ENCODE data around the gene COA6.

COA6 gene

DNA sequence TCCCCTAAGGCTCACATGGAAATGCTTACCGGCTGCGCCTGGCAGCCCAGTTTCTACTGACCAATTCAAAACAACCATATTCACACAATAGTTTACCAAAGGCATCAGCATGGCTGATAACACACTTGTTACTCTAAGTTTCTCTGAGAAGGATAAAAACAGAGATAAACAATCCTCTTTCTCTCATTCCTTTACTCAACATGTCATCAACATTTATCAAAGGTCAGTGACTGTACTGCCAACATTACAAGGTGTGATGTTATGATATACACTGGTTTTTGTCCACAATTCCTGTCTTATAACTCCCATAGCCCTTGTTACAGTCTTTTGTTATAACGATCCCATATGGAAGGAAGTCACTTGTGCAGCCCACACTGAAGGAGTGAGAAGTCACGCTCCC is 33.6 kb downstream of the COA6 start:
- TF ChIP-seq SIN3A (IDR thresholded peaks at IDR 0.05; ENCODE audit: borderline replicate concordance, insufficient read depth, low read length) (no peak), FOXP2 (optimal IDR thresholded peaks at IDR 0.05; ENCODE audit: borderline replicate concordance, extremely low read depth, extremely low read length, insufficient read depth) (no peak), TAF1 (IDR thresholded peaks at IDR 0.05; ENCODE audit: borderline replicate concordance, insufficient read depth, low read length) (no peak), POLR2AphosphoS5 (IDR thresholded peaks at IDR 0.05; ENCODE audit: low read depth, low read length) (no peak)
- TF ChIP-seq, protein P1, sequence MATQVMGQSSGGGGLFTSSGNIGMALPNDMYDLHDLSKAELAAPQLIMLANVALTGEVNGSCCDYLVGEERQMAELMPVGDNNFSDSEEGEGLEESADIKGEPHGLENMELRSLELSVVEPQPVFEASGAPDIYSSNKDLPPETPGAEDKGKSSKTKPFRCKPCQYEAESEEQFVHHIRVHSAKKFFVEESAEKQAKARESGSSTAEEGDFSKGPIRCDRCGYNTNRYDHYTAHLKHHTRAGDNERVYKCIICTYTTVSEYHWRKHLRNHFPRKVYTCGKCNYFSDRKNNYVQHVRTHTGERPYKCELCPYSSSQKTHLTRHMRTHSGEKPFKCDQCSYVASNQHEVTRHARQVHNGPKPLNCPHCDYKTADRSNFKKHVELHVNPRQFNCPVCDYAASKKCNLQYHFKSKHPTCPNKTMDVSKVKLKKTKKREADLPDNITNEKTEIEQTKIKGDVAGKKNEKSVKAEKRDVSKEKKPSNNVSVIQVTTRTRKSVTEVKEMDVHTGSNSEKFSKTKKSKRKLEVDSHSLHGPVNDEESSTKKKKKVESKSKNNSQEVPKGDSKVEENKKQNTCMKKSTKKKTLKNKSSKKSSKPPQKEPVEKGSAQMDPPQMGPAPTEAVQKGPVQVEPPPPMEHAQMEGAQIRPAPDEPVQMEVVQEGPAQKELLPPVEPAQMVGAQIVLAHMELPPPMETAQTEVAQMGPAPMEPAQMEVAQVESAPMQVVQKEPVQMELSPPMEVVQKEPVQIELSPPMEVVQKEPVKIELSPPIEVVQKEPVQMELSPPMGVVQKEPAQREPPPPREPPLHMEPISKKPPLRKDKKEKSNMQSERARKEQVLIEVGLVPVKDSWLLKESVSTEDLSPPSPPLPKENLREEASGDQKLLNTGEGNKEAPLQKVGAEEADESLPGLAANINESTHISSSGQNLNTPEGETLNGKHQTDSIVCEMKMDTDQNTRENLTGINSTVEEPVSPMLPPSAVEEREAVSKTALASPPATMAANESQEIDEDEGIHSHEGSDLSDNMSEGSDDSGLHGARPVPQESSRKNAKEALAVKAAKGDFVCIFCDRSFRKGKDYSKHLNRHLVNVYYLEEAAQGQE (IDR thresholded peaks at IDR 0.05; ENCODE audit: insufficient read depth in 1 of 2, low read depth in 2 of 2, low read length in 2 of 2): no peak

DNA sequence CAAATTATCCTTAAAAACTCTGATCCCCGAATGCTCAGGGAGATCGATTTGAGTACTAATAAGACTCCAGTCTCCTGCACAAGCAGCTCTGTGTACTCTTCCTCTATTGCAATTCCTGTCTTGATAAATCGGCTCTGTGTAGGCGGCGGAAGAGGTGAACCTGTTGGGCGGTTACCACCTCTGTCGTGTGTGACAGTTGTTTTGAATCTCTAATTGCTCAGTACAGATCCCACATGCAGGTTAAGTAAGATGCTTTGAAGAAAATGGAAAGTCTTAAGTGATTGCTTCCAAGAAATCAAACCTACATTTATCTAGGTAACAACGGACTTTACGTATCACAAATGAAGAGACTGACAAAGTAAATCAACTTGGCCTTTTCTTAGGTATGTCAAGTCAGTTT is 35.5 kb downstream of the COA6 start:
- TF ChIP-seq SIN3A (IDR thresholded peaks at IDR 0.05; ENCODE audit: borderline replicate concordance, insufficient read depth, low read length) (no peak), TAF1 (IDR thresholded peaks at IDR 0.05; ENCODE audit: borderline replicate concordance, insufficient read depth, low read length) (no peak), POLR2AphosphoS5 (IDR thresholded peaks at IDR 0.05; ENCODE audit: low read depth, low read length) (no peak), FOXP2 (optimal IDR thresholded peaks at IDR 0.05; ENCODE audit: borderline replicate concordance, extremely low read depth, extremely low read length, insufficient read depth) (no peak)
- TF ChIP-seq, protein P1 (IDR thresholded peaks at IDR 0.05; ENCODE audit: insufficient read depth in 1 of 2, low read depth in 2 of 2, low read length in 2 of 2): no peak

DNA sequence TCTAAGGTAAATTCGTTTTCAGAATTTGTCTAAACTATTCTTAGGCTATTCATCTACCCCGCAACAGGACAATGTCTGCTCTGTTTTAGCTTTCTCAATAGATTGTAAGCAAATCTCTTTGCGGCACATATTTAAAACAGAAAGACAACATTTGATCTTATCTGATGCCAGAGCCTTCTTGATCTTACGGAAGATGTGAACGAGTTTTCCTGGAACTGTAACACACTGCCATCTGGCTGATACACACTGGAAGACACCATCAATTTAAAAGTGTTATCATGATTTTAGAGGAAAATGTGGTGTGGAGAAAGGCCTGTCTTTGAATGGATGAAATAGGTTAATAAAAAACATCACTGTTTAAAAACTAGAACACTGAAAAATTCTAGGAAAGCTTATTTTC is 36.1 kb downstream of the COA6 start:
- no peak for TF ChIP-seq POLR2AphosphoS5 (IDR thresholded peaks at IDR 0.05; ENCODE audit: low read depth, low read length)
- TF ChIP-seq, protein P1 (IDR thresholded peaks at IDR 0.05; ENCODE audit: insufficient read depth in 1 of 2, low read depth in 2 of 2, low read length in 2 of 2): no peak
- no peak for TF ChIP-seq TAF1 (IDR thresholded peaks at IDR 0.05; ENCODE audit: borderline replicate concordance, insufficient read depth, low read length)
- TF ChIP-seq SIN3A (IDR thresholded peaks at IDR 0.05; ENCODE audit: borderline replicate concordance, insufficient read depth, low read length): no peak
- TF ChIP-seq FOXP2 (optimal IDR thresholded peaks at IDR 0.05; ENCODE audit: borderline replicate concordance, extremely low read depth, extremely low read length, insufficient read depth): no peak

DNA sequence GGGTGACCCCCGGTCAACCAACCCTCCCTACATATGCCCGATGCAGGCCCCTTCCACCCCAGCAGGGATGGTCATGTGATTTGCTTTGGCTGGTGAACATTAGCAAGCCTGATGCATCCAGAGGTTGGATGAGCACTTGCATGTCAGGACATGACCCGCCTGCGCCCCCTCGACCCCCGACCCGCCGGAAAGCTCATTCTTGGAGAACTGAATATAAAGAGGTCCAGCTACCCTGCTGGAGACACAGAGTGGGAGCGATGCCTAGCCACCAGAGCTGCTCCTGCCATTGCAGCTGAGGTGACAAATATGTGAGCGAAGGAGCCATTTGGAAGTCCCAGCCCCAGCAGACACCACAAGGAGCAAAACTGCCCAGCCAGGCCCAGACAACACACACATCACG is 39.6 kb downstream of the COA6 start:
- no peak for TF ChIP-seq POLR2AphosphoS5 (IDR thresholded peaks at IDR 0.05; ENCODE audit: low read depth, low read length)
- no peak for TF ChIP-seq SIN3A (IDR thresholded peaks at IDR 0.05; ENCODE audit: borderline replicate concordance, insufficient read depth, low read length)
- TF ChIP-seq FOXP2 (optimal IDR thresholded peaks at IDR 0.05; ENCODE audit: borderline replicate concordance, extremely low read depth, extremely low read length, insufficient read depth): no peak
- no peak for TF ChIP-seq TAF1 (IDR thresholded peaks at IDR 0.05; ENCODE audit: borderline replicate concordance, insufficient read depth, low read length)
- TF ChIP-seq, protein P1 (IDR thresholded peaks at IDR 0.05; ENCODE audit: insufficient read depth in 1 of 2, low read depth in 2 of 2, low read length in 2 of 2): no peak

- TF ChIP-seq POLR2AphosphoS5 (IDR thresholded peaks at IDR 0.05; ENCODE audit: low read depth, low read length) (no peak), SIN3A (IDR thresholded peaks at IDR 0.05; ENCODE audit: borderline replicate concordance, insufficient read depth, low read length) (no peak)
- TF ChIP-seq, protein P1 (IDR thresholded peaks at IDR 0.05; ENCODE audit: insufficient read depth in 1 of 2, low read depth in 2 of 2, low read length in 2 of 2): no peak
These were observed 40.2 kb downstream of the COA6 start for GRCh38 chr1:234413485-234413884.
